C4-2B (cell line): ENCODE measurements around the gene HDAC4.

Source experiments
- H3K27ac ChIP-seq: fragments of 450-650 bp; 2 replicates; pipeline ENCODE4 v1.5.1; 2017
- ZFX ChIP-seq: fragments of 450-650 bp; IDR thresholded peaks from 2 replicates; pipeline ENCODE4 v1.6.1; 2017
- TF ChIP-seq, protein P1 (sequence below): fragments of 450-650 bp; conservative IDR thresholded peaks from 2 replicates; pipeline ENCODE4 v1.5.1; 2017; ENCODE audit warnings: mild to moderate bottlenecking

The HDAC4 gene

DNA sequence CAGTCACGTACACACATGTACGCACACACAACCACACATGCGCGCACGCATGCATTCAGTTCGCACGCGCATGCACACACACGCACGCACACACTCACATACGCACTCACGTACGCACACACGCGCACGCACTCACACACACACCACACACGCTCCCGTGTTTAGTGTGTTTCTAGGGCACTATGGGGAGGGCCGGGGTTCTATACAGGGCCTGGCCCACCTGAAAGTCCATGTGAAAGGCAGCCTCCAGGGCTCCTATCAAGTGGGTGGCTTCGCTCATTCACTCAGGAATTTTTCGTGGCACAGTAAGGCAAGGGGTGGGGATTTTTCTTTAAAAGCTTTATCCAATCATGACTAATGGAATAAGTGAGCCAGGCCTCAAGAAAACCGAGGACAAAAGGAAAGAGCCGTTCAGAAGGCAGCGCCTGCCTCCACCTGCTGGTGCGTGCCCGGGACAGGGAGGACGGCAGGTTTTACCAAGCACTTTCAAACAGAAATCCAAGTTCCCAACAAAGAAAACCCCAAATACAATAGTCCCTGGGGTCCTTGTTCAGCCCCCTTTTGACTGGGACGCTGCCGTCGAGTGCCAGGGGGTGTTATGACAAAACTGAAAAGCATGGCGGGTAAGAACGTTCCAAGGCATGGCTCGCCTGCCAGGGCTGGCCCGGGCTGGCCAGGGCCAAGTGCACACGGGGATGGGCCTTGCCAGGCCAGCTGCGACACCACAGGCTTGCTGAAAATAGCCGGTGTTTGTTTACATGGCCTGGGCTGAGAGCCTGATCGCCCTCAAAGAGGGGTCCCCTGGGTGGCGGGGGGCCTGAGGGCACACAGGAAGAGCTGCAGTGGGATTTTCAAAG lies 110.0 kb downstream of the HDAC4 start:
- TF ChIP-seq ZFX = no peak
- TF ChIP-seq, protein P1, sequence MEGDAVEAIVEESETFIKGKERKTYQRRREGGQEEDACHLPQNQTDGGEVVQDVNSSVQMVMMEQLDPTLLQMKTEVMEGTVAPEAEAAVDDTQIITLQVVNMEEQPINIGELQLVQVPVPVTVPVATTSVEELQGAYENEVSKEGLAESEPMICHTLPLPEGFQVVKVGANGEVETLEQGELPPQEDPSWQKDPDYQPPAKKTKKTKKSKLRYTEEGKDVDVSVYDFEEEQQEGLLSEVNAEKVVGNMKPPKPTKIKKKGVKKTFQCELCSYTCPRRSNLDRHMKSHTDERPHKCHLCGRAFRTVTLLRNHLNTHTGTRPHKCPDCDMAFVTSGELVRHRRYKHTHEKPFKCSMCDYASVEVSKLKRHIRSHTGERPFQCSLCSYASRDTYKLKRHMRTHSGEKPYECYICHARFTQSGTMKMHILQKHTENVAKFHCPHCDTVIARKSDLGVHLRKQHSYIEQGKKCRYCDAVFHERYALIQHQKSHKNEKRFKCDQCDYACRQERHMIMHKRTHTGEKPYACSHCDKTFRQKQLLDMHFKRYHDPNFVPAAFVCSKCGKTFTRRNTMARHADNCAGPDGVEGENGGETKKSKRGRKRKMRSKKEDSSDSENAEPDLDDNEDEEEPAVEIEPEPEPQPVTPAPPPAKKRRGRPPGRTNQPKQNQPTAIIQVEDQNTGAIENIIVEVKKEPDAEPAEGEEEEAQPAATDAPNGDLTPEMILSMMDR = no peak
- H3K27ac ChIP-seq = no peak overlapping the region

DNA sequence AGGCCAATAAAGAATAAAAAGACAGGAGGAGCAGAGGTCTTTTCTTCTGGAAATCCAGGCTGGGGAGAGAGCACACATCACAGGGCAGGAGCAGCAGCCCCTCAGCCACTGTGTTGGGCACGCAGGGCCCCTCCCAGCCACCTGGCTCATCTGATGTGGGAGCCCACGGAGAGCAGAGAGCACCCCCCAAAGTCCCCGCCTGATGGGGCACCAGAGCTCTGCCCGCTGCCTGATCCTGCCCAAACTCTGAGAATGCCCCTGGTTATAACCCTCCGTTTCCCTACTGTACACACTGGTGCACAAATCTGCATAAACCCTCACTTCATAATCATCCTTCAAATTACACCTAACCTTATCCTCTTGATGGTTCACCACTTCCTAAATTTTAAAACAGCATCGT lies 111.3 kb downstream of the HDAC4 start:
- no peak overlapping the region for H3K27ac ChIP-seq
- TF ChIP-seq, protein P1 = no peak
- TF ChIP-seq ZFX = no peak

DNA sequence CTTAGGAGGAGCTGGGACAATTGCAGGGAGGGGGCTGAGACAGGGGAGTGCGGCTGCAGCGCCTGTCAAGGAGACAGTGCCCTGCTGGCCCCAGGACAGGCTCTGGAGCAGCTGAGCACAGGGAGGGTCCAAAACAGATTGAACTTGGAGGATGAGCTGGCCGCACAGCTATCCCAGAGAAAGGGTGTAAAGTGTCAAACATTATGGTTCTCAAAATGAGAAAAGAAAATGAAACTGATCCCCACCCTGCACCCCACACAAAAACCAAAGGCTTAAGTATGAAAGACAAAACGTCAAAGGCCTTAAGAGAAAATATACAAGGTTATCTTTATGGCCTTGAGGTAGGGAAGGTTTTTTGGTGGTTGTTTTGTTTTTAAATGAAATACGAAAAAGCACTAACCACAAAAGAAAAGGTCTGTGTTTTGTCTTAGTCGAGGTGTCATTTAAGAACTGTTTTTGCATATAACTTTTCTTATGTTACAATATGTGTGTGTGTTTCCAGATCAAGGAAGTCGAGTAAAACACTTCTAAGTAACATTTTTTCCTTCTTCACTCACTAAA lies 111.8 kb downstream of the HDAC4 start:
- H3K27ac ChIP-seq = no peak overlapping the region
- no peak for TF ChIP-seq ZFX
- TF ChIP-seq, protein P1 = no peak

DNA sequence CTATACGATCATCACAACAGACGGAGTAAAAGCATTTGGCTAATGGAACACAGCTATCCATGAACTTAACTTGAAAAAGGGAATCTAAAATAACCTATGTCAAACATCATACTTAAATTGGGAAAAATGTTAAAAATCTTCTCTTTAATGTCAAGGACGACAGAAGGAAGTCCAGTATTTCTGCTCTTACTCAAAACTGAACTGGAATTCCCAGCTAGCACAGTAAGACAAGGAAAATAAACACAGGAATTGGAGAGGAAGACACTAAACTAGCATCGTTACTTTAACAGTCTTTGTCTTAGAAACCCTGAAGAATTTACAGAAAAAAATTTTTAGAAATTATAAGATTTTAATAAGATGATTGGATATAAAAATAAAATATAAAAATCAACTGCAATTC lies 112.6 kb downstream of the HDAC4 start:
- H3K27ac ChIP-seq = no peak overlapping the region

DNA sequence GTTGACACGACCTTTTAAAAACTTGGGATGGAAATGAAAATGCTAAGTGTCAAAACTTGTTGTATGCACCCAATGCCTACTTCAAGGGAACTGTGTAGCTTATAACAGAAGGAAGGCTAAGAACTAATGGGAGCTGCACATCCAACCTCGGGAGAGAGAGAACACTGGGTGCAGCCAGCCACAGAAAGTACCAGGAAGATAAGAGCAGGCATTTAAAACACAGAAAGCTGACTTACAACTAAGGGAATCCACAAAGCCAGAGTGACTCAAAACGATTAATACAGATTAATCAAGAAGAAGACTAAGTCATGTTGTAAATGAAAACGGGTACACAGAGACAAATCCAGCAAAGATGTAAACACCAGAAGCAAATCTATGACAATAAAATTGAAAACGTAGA lies 113.4 kb downstream of the HDAC4 start:
- no peak for TF ChIP-seq ZFX
- TF ChIP-seq, protein P1 = no peak
- no peak overlapping the region for H3K27ac ChIP-seq

More for the DNA sequence above, 112.6 kb downstream of the HDAC4 start:
- no peak for TF ChIP-seq ZFX
- TF ChIP-seq, protein P1 = no peak

DNA sequence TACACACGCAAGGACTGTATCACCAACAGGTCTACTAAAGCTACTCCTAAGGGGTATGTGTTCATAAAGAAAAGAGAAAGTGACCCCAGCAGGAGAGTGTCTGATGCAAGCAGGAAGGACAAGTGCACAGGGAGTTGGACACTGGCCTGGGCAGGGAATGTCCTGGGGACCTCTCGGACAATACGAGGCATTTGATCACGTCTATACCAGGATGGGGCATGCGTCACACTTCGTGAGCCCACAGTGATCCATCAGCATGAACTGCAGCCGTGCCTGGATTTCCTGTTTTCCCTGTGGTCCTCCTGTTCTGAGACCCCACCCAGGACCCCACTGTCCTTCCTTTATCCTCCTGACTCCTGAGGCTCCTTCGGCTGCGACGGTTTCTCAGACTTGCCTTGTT lies 113.9 kb downstream of the HDAC4 start:
- TF ChIP-seq ZFX = no peak
- TF ChIP-seq, protein P1 = no peak
- no peak overlapping the region for H3K27ac ChIP-seq

DNA sequence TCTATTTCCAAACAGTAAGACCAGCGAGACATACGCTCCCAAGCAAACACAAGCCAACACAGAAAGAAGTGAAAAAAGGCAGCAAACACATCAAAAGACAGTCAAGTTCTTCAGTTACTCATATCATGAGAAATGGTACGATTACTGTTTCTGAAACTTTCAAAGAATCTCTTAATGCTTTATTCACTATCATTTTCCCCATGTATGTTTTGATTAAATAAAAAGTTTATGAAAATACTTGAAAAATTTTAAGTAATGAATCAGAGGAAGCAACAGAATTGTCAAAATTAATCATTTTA lies 114.9 kb downstream of the HDAC4 start:
- no peak overlapping the region for H3K27ac ChIP-seq

More for the DNA sequence above, 114.9 kb downstream of the HDAC4 start:
- TF ChIP-seq ZFX = no peak
- TF ChIP-seq, protein P1 = no peak
